CD4-positive, alpha-beta T cell treated with Interleukin-21 for 1 hour (primary cell): ENCODE results near the gene RASGRP1.

Experiments used
- DNase-seq: peaks from one replicate; pipeline ENCODE4 v3.0.0-alpha.2; 2020

RASGRP1 gene

DNA sequence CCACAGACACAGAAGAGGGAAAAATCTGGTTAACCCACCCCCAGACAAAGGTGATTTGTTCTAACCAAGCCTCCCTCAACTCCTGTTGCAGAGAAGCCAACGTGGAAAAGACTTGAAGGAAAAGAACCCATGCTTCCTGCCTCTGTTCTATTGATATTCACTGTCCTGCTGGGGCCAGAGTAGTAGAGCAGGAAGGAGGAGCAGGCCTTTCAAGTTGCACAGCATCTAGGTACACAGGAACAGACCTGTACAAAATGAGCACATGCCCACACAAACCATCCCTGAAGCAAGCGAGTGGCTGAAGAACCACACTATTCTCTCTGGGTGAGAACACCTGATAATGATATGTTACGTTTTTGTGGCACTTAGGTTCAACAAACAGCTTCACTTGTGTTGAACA, 29.9 kb downstream of the RASGRP1 start:
- DNase-seq, result no peak

DNA sequence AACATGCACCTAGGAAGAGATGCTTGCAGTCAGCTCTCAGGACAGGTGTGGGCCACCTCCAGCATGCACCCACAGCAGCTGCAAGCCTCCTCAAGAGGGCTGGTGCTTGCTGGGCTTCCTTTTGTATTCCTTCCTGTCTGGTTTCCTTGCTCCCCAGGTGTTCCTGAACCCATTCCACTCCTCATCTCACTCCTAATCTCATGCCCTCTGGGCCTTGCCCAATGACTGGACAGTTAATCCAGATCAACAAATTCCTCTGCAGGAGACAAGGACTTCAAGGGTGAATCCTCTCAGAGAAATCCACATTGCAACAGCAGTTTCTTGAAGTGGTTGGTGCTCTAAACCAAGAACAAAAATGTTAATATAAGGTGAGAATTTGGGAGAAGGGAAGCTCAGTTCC, 30.7 kb downstream of the RASGRP1 start:
- no peak for DNase-seq

DNA sequence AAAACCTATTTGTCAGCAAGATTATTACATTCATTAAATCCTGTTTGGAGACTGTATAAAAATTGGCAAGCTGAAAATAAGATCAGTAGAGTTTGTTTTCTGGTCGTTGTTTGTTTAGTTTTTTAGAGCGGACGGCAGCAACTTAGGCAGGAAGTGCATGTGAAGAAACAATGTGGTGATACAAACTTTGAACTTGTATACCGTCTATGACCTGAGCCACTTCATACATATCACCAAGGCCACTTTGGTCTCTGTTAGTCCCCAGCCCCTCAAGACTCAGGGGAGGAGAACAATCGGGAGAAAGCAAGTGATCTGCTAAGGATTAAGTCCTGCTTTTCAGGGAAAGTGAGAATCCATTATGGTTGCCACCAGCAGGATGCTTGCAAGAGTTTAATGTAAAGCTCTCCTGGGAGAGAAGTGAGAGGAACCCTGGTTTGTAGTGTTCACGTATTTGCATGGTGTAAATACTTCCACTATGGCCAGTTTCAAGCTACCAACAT, 31.1 kb downstream of the RASGRP1 start:
- DNase-seq, result no peak

DNA sequence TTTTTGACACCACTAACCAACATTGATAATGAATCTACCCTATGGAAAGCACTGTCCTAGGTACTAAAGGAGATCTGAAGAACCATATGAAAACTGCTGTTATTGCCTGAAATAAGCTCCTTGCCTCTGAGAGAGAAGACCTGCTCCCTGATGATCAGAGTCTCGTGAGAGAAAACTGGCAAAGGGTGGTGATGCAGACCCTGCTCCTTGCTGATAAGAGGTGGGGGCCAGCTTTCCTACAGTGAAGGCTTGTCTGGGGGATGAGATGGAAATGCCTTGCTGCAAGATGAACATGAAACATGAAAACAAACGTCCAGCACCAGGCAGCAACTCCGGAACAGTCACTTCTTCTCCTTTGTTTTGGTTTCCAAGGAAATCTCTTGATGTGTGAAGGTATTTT, 31.9 kb downstream of the RASGRP1 start:
- no peak for DNase-seq

DNA sequence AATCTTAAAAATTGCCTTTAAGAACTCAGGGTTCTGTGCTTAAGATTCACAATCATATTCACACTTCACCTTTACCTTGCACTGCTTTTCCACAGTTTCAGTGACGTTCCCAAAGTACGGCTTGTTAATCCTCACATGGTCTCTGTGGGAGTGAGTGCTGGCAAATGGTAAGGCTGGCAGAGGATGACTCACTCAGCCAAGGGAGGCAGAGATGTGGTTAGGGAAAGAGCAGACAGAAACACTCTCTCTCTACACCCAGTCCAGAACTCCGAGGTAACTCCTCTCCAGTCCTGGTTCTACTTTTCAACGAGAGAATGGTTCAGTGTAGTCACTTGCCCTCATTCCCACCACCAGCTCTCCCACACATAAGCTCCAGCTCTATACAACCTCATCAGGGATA, 33.1 kb downstream of the RASGRP1 start:
- no peak for DNase-seq

DNA sequence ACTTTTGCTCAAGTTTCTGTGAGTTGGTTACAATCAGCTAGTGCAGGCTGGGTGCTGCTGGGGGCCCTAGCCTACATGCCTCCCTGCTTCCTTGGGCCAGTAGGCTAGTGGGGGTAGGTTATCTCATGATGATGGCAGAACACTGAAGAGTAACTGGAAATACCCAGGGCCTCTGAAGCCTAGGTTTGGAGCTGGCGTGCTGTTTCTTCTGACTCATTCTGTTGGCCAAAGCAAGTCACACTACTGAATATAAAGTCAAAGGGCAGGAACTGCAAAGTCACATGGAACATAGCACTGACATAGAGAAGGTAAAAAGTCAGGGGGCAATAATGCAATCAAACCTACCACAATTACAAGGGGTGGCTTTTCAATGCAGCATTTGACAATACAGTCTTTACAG, 34.5 kb downstream of the RASGRP1 start:
- no peak for DNase-seq

DNA sequence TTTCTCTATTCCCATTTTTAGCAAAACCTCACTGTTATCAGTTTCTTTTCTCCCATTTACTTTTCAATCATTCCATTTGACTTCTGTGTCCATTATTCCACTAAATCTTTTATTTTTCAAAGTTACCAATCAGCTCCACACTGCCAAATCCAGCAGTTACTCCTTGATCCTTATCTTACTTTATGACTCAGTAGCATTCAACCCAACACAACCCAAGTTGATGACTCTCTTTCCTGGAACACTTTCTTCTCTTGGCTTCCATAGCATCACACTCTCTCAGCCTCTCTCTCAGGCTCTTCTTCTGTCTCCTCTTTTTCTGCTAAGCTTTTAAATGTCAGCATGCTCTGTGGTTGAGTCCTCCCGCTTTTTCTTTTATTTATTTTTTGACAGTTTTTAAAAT, 36.3 kb downstream of the RASGRP1 start:
- DNase-seq, result no peak

DNA sequence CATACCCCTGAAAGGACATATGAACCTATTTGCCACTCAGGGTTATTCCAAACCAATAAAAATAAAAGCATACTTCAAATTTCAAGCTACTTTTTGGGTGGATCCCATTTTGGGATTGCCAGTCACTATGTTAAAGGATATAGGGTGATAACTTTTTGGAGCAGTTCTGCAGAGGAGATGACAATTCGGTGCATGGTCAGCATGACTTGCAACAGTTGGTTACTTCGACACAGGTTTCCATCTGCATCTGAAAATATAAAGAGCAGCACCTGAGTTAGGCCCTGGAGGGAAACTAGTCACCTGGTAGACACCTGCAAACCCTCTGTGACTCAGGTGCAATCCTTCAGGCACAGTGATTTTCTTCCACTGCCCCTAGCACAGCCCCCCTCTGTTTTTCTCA, 38.5 kb downstream of the RASGRP1 start:
- DNase-seq, result no peak

DNA sequence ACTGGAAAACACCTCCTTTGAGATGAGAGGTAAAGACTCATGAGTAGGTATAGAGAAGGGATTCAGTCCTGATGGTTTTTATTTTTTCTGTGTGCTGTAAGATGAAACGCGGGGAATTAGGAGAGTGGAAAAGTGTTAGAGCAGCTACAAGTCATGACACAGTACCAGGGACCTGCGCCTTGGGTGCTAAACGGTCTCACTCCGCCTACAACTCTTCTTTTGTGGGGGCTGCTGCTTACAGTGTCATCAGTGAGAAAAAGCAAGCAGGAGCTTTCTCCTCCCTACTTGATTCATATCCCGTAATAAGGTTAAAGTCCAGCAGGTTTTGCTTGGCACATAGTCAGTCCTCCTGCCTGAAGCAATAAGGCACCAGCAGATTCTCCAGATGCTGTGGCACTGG, 39.1 kb downstream of the RASGRP1 start:
- DNase-seq, result no peak

DNA sequence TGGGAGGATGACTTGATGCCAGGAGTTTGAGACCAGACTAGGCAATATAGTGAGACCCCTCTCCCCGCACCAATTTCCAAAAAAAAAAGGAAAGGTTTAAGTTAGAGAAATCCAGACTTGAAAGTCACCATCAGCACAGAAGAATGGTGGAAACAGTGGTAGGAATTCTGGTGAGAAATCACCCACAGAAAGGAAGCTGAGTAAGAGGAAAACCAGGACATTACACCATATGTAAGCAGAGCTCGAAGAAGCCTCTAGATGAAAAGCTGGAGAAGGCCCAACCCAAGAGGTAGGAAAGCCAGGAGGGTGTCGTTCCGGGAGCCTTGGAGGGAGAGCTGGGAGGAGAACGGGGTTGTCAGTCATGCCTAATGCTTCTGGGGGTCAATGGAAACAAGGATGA, 40.5 kb downstream of the RASGRP1 start:
- DNase-seq, result no peak

DNA sequence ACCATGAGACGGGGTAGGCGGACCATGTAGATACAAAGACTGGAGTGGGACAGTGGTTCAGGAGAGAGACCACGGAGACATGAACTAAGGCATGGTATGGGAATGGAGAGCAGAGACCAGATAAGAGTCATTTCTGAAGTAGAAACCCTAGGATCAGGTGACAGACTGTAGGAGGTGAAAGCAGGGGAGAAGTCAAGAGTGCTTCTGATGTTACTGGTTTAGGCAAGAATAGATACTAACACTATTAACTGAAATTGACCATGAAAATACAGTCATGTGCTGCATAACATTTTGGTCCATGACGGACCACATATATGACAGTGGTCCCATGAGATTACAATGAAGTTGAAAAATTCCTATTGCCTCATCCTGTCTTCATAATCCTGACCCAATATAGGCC, 41.7 kb downstream of the RASGRP1 start:
- no peak for DNase-seq

DNA sequence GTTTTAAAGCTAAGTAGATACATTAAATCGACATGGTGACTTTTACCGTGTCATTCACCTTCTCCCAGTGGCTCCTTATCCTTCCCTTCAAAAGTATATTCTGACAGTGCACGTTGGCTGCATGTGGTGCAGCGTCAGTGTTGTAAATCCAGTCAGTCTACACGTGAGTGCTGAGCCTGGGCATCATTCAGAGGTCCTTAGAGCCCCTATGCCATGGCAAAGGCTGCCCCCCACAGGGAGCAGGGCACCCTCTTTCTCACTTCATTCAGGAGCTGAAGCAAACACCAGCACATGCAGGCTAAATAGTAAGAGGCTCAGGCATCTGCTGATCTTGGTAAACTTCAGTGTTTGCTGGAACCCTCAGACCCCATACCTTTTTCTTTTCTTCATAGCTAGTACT, 43.3 kb downstream of the RASGRP1 start:
- DNase-seq, result no peak

DNA sequence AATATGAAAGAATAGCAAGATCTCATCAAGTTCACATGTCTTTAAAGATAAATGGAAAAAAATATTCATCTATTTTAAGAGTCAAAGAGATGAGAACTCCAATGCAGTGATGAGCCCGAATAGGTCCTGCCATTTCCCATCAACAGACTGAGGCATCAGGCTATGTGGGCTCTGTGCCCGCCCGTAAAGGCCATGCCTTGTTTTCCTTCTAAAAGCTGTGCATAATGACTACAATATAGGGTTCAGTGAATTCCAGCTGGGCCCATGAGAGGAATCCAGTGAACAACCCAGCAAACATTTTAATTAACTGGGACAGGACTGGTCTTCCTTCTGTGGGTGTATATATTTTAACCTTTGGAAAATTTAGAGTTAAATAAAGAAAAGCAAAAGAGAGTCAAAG, 44.6 kb downstream of the RASGRP1 start:
- DNase-seq, result no peak

DNA sequence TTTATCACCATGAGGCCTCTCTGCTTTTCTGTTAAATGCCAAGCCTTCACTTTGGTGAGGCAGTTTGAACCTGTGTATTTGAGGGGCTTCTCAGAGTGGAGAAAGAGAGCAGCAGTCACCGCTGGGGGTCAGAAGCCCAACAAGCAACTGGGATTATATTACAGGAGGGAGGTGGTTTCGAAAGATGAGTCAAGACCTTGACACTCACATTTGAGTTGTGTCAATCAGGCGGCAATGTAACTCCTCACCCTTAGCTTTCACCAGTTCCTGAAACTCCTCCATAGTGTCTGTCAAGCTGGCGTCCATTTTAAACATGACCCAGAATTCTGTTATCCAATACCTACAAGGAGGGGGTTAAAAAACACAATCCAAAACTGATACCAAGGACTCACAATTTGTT, 46.5 kb downstream of the RASGRP1 start:
- no peak for DNase-seq

DNA sequence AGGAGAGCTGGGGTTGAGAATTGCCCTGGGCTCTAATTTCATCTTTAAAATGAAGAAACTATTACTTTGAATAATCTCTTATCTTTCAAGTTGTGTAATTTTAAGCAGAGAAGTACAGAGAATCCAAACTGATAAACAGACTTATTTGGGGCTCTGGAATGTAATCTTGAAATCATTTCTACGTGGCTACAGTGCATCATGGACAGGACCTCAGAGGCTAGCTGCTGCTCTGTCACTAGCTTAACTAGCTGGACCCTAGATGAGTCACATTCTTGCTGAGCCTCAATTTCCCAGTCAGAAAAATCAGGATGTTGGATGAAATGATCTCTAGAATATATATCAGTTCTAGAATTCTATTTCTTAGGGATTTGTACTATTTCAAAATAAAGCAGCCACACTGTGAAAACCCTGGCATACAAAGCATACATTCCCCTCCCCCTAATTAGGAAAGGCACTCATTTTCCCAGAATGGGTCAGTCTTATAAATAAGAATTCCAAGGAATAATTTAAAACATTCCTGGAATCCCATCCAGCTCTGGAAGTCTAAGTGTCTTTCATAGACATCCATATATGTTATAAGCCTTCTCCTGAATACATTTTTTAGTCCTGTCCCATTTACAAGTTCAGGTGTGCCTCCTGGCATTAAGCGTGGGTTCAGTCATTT, 47.2 kb downstream of the RASGRP1 start:
- DNase-seq, result no peak

DNA sequence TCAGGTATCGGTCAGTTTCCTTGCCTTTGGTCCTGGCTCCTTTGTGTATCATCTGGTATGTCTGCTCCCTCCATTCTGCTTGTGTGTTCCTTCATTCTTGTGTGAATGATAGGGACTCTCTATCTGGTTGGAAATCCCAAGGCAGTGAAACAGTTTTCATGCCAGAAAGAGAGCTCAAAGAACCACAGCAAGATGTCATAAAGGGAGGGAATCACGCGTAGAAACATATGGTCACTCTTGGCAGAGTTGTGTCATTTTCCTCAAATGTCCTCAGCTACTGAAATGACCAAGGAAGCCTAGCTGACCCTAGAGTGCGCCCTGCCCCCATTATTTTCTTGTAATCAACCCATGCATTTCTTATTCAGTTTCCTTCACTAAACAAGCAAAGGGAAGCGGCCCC, 48.0 kb downstream of the RASGRP1 start:
- DNase-seq, result no peak

DNA sequence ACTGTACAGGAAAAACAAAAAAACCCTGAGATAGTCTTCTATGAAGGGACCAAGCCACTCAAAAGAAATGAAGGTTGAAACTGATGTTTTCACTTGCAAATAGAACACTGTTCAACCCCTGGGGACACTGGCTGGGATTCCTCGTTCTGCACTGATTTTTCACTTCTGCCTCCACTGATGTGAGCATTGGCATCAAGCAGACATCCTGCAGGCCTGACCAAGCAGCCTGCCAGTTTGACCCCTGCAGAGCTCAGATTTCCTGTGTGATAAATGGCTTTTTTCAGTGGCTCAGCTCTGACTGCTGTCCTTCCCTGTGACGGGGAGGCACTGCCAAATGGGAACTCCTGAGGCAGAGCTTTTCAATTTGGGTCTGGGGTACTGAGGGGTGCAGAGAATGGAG, 50.0 kb downstream of the RASGRP1 start:
- no peak for DNase-seq

DNA sequence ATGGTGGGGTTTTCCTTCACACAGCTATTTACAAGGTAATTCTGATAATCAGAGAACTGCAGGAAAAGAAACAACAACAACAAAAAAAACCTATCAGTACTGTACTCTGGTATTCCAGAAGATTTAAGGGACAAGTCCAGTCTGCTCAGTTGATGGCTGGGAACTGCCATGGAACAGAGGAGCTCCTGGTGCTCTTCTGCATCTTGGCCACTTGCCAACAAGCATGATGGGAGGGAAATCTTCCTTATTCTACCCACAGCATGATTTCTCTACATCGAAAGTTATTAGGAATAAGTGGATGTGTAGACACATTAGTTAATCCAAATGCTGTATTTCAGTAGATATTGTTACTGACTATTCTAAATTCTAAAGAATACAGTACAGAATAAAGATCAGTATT, 51.7 kb downstream of the RASGRP1 start:
- no peak for DNase-seq

DNA sequence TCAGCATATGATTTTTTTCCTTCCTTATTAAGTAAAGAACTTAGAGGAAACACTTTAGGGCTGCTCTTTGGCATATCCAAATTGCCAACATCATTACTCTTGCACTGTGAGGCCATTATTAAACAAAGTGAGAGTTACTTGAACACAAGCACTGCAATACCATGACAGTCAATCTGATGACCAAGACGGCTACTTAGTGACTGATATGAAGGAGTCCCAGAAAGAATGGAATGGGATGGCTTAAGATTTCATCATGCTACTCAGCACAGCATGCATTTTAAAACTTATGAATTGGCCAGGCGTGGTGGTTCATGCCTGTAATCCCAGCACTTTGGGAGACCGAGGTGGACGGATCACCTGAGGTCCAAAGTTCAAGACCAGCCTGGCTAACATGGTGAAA, 55.5 kb downstream of the RASGRP1 start:
- no peak for DNase-seq

DNA sequence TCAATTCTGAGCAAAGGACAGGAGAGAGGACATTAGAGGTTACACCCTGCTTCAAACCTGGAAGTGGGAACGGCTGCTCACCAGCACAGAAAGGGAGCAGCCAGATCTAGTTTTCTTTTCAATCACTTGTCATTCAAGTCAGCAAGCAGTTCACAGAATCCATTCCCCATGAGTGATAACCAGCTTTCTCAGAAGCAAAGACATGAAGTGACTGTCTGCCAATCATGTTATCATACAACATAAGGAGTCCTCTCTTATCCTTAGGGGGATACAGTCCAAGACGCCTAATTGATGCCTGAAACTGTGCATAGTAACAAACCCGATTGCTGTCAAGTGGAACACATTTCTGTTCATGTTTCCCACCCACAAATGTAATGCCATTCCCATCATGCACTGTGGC, 56.0 kb downstream of the RASGRP1 start:
- no peak for DNase-seq

DNA sequence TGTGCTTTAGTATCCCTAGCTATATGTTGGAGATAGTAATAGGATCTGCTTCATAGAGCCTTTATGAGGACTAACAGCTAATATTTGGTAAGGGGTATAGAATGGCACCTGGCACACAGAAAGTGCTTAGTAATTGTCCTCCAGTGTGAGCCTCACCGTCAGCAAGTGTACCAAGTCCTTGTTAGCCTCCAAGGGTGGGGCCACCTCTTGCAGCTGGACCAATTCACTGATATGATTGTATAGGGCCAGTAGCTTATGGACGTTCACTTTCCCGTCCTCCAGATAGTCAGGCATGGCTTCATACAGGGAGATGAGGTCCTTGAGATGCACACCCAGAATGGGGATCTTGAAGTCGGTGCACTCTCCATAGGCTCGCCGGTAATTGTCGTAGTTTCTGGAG, 57.0 kb downstream of the RASGRP1 start:
- DNase-seq, result no peak

DNA sequence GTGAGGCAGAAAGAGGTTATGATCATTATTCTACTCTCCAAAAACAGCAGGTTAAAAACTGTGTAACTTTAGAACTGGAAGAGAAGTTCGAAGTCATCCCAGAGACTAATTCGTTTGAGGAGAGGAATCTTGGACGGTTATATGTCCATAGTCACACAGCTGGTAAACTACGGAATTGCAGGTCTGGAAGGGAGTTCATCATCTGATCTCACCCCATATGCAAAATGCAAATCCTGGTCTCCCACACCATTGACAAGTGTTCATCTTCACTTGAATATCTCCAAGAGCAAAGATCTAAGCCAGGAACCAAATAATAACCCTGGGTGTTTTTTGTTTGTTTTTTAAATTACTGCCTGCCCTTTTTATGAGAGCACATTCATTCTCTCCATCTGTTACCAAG, 57.6 kb downstream of the RASGRP1 start:
- no peak for DNase-seq

DNA sequence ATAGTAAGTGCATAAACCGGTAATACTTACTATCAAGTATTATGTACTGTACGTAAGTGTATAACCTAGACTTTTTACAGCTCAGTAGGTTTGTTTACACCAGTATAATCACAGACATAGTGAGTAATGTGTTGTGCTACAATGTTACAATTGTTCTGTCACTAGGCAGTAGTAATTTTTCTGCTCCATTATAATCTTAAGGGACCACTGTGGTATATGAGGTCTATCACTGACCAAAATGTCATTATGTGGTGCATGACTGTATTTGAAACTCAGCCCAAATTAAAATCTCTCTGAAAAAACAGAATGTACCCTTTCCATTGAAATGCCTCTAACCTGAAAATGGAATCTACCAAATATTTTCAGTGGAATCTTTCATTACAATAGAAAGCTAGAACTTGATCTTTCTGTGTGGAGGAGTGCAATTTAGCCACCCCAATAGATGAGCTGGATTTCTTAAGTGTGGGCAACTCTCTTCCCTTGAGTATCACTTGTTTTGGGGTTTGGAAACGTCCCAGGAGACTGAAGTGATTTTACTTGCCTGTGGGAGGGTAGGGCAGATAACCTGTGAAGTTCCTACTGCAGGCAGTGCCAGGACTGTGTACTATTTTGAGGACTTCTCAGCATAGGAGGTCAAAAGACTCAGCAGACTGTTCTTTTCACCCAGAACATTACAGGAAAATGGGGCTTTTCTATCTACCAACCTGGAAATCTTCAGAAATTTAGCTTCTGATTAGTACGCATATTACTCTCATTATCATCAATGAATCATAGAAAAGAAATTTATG, 59.7 kb downstream of the RASGRP1 start:
- DNase-seq, result no peak

DNA sequence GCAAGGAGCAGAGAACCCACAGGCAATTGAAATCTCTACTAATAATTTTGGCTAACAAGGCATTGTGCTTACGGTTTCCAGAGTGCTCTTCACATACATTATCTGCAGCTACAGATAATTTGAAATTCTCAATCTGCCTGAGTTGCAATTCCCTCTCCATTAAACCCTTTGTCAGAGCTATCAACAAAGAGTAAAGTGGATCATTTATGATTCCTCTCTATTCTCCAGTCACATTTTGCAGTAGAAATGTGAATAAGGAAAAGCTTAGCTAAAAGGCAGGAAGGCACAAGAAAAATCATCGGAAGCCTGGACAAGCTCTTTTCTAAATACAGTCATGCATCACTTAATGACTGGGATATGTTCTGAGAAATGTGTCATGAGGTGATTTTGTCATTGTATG, 61.1 kb downstream of the RASGRP1 start:
- DNase-seq, result no peak

DNA sequence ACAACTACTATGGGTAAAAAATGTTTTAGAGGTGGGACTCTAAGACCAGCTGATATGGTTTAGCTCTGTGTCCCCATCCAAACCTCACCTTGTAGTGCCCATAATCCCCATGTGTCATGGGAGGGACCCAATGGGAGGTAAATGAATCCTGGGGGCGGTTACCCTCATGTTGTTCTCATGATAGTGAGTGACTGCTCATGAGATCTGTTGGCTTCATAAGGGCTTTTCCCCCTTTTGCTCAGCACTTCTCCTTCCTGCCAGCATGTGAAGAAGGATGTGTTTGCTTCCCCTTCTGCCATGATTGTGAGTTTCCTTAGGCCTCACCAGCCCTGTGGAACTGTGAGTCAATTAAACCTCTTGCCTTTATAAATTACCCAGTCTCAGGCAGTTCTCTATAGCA, 65.0 kb downstream of the RASGRP1 start:
- DNase-seq, result no peak
